HFF-Myc (cell line): ENCODE measurements around the gene BAG3.

Experiments used
- DNase-seq: peaks from one replicate; pipeline ENCODE4 v3.0.0-alpha.2; 2011; ENCODE audit warnings: low read depth; ENCODE audit errors: extremely low read depth
- H3K4me3 ChIP-seq: replicated peaks from 2 replicates; pipeline ENCODE4 v1.5.1; 2011; ENCODE audit warnings: low read depth, mild to moderate bottlenecking, control low read depth, low read length
- CTCF ChIP-seq: IDR thresholded peaks from 2 replicates; pipeline ENCODE4 v1.5.1; 2012; ENCODE audit warnings: mild to moderate bottlenecking, low read depth, low read length, control low read depth; ENCODE audit errors: missing control alignments

The BAG3 gene

GRCh38 chr10:119725517-119725827, 74.3 kb downstream of the BAG3 start:
- no peak for TF ChIP-seq CTCF
- H3K4me3 ChIP-seq: peak overlapping the region; percentile 58
- no peak for DNase-seq

- no peak for TF ChIP-seq CTCF
- peak within 1 kb of the TSS; percentile 58 for H3K4me3 ChIP-seq
- DNase-seq: peak; percentile 91
These were observed 74.9 kb downstream of the BAG3 start, which contains the start of gene INPP5F for GRCh38 chr10:119725828-119726675. TSS of gene INPP5F (plus strand) at chr10:119726050. CDS start at chr10:119726263, 213 bp downstream.

- DNase-seq: no peak
- H3K4me3 ChIP-seq: peak overlapping the region; percentile 58
- no peak for TF ChIP-seq CTCF
These were observed 75.6 kb downstream of the BAG3 start for GRCh38 chr10:119726676-119727261.
